ENCODE data around the gene PLIN5.

PLIN5 gene

GRCh38 chr19:4534836-4535658 lies at the start of gene PLIN5:
Gene PLIN5 (minus strand): TSS chr19:4535224. CDS start chr19:4534074, 1,150 bp downstream.
- TF ChIP-seq GATA3 (IDR thresholded peaks at IDR 0.05; ENCODE audit: low read depth, low read length), result no peak; the same call in 1 of the 2 replicates
- TF ChIP-seq GATA2 (IDR thresholded peaks at IDR 0.05; ENCODE audit: low read depth, low read length), result peak; percentile 91

GRCh38 chr19:4583961-4584669 lies 49.1 kb upstream of the PLIN5 start:
- TF ChIP-seq GATA2 (IDR thresholded peaks at IDR 0.05; ENCODE audit: low read depth, low read length) (no peak), GATA3 (IDR thresholded peaks at IDR 0.05; ENCODE audit: low read depth, low read length) (no peak)

GRCh38 chr19:4582980-4583842 lies 48.2 kb upstream of the PLIN5 start:
- TF ChIP-seq GATA2 (IDR thresholded peaks at IDR 0.05; ENCODE audit: low read depth, low read length) (no peak), GATA3 (IDR thresholded peaks at IDR 0.05; ENCODE audit: low read depth, low read length) (no peak)

- no peak for TF ChIP-seq GATA2 (IDR thresholded peaks at IDR 0.05; ENCODE audit: low read depth, low read length)
These were observed 46.9 kb upstream of the PLIN5 start for GRCh38 chr19:4581666-4582553.

- TF ChIP-seq GATA3 (IDR thresholded peaks at IDR 0.05; ENCODE audit: low read depth, low read length) (no peak), GATA2 (IDR thresholded peaks at IDR 0.05; ENCODE audit: low read depth, low read length) (no peak)
These were observed 46.1 kb upstream of the PLIN5 start for GRCh38 chr19:4580961-4581665.

- TF ChIP-seq GATA3 (IDR thresholded peaks at IDR 0.05; ENCODE audit: low read depth, low read length) (no peak), GATA2 (IDR thresholded peaks at IDR 0.05; ENCODE audit: low read depth, low read length) (no peak)
These were observed 45.2 kb upstream of the PLIN5 start for GRCh38 chr19:4580021-4580901.

GRCh38 chr19:4579389-4579788 lies 44.4 kb upstream of the PLIN5 start:
- no peak for TF ChIP-seq GATA3 (IDR thresholded peaks at IDR 0.05; ENCODE audit: low read depth, low read length)
- no peak for TF ChIP-seq GATA2 (IDR thresholded peaks at IDR 0.05; ENCODE audit: low read depth, low read length)

- TF ChIP-seq GATA3 (IDR thresholded peaks at IDR 0.05; ENCODE audit: low read depth, low read length), result no peak
- TF ChIP-seq GATA2 (IDR thresholded peaks at IDR 0.05; ENCODE audit: low read depth, low read length), result no peak
These were observed 43.7 kb upstream of the PLIN5 start for GRCh38 chr19:4578552-4579248.

- no peak for TF ChIP-seq GATA3 (IDR thresholded peaks at IDR 0.05; ENCODE audit: low read depth, low read length)
- no peak for TF ChIP-seq GATA2 (IDR thresholded peaks at IDR 0.05; ENCODE audit: low read depth, low read length)
These were observed 42.2 kb upstream of the PLIN5 start for GRCh38 chr19:4577020-4577782.

GRCh38 chr19:4576016-4576933 lies 41.3 kb upstream of the PLIN5 start:
- TF ChIP-seq GATA3 (IDR thresholded peaks at IDR 0.05; ENCODE audit: low read depth, low read length), result no peak
- no peak for TF ChIP-seq GATA2 (IDR thresholded peaks at IDR 0.05; ENCODE audit: low read depth, low read length)

Data from SH-SY5Y (cell line).